Activated CD4-positive, alpha-beta T cell treated with anti-CD3 and anti-CD28 coated beads for 48 hours (primary cell): ENCODE measurements around the gene TANC1.

Experiments
- DNase-seq: peaks from one replicate; pipeline ENCODE4 v3.0.0-alpha.2; 2020

TANC1 gene

DNA sequence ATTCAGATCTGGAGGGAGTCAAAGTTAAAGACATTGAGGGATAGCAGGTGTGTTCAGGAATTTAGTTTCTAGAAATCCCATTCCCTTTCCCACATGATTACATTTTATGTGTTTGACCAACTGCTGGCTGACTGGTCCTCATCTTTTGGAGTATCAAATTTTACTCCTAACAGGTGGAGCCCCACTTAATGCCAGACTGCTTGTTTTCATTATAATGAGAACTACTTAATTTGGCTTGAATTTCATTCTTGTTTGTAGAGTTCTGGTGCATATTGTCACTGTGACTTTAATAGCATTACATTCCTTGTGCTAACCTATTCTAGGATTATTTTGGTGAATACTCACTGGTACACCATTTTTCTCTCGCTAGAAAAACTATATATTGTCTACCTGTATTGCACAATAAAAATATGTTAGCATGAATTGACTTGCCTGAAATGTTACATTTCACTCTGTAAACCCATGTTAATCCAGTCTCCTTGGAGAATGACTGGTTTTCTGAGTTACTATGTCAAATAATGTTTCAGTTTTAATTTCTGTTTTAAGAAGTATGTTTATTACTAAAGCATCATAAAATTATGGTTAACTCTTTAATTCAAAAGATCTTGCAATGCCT lies 98.2 kb downstream of the TANC1 start:
- no peak for DNase-seq

DNA sequence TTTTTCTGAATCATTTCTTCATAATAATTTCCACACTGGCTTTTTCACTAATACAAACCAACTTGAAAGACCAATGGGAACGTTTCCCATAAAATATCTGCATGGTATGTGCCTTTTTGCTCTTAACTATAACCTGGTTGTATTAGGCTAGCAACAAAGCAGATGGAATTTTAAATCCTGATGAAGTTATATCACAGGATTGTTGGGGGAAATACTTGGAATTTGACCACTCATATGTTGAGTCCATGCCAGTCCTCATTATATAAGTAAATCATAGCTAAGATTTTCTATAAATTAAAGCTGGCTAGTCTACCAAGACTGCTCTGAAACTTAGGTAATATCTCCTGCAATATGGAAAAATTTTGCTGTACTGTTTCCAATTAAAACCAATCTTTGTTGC lies 99.5 kb downstream of the TANC1 start:
- DNase-seq, result no peak

- no peak for DNase-seq
Observed at GRCh38 chr2:159069229-159069628, 100.8 kb downstream of the TANC1 start.

- no peak for DNase-seq
Observed at GRCh38 chr2:159070235-159070634, 101.8 kb downstream of the TANC1 start.

- no peak for DNase-seq
Observed at GRCh38 chr2:159071190-159071915, 102.9 kb downstream of the TANC1 start.

GRCh38 chr2:159072795-159073194 lies 104.4 kb downstream of the TANC1 start:
- no peak for DNase-seq

GRCh38 chr2:159073256-159073655 lies 104.8 kb downstream of the TANC1 start:
- no peak for DNase-seq

DNA sequence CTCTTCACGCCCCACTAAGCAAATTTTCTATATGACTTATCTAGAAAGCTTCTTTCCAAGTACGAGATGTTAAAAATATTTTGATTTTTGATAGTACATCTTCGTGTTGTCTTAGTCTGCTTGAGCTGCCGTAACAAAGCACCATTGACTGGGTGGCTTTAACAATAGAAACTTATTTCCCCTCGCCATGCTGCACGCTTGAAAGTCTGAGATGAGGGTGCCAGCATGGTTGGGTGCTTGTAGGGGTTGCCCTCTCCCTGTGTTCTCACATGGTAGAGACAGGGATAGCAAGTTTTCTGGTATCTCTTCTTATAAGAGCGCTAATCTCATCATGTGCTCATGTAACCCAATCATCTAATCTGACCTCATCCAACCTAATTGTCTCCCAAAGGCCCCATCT lies 106.2 kb downstream of the TANC1 start:
- no peak for DNase-seq

DNA sequence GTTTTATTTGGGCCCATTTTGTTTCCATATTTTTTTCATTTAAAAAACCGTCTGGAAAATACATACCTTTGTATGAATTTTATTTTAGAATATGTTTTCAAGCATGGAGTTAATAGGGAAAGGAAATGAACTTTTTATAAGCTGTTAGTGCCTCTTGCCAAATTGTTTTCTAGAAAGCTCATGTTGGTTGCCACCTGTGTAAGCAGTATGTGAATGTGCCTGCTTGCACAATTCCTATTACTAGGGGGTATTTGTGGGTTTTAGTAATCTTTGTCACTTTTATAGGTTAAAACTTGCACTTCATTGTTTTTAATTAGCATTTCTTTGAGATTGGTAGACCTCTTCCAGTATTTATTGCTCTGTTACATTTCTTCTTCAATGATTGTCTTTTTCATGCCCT lies 107.3 kb downstream of the TANC1 start:
- no peak for DNase-seq

- DNase-seq, result no peak
Observed at GRCh38 chr2:159076241-159076640, 107.8 kb downstream of the TANC1 start.

DNA sequence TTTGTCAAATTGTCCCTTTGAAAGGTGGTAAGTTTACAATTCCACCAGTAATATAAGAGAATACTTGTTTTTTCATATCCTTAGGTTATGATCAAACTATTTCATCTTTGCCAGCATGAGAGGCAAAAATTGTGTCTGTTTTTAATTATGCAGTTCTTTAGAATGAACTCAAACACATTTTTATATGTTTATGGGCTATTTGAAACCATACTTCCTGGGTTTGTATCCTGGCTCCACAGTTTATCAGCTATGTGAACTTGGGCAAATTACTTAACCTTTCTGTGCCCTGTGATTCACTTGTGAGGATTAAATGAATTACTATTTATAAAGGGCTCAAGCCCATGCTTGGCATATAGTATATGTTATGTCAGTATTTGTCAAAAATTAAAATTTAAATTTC lies 109.4 kb downstream of the TANC1 start:
- DNase-seq, result no peak

DNA sequence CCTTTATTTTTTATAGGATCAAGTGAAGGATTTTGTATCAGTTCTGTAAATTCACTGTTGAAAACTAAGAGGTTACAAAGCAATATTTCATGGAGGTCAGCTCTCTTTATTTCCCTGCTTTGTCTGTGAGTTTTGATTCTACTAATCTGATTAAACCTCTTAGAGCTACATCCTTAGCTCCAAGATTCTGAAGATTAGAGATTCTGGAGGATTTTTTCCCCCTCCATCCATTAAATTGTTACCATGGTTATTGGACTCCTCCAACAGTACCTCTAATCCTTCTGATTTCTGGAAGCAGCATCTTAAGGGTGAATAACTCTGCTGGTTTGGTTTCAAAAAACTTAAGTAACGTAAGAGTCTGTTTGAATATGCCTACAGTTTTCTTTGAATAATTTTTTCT lies 110.0 kb downstream of the TANC1 start:
- no peak for DNase-seq

DNA sequence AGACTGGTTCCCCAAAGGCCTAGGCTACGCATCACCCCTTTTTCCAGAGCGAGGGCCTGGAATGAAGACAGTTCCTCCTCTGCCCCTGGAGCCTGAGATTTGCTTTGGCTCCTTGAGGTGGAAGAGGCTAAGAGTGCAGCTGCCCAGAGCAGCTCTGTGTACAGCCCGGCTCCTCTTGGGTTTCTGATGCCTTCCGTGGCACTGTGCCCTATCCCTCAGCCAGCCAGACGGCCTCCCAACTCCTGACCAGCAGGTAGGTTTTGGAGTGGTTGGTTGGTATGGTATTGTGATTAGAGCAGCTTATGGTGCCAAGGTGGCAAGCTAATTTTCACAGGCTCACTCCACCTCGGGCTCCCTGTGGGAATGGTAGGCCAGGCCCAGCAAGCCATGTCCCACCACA lies 112.2 kb downstream of the TANC1 start:
- DNase-seq, result no peak

GRCh38 chr2:159082119-159082518 lies 113.7 kb downstream of the TANC1 start:
- DNase-seq, result no peak

- DNase-seq, result no peak
Observed at GRCh38 chr2:159084384-159085370, 116.2 kb downstream of the TANC1 start.

- no peak for DNase-seq
Observed at GRCh38 chr2:159086342-159086741, 117.9 kb downstream of the TANC1 start.

DNA sequence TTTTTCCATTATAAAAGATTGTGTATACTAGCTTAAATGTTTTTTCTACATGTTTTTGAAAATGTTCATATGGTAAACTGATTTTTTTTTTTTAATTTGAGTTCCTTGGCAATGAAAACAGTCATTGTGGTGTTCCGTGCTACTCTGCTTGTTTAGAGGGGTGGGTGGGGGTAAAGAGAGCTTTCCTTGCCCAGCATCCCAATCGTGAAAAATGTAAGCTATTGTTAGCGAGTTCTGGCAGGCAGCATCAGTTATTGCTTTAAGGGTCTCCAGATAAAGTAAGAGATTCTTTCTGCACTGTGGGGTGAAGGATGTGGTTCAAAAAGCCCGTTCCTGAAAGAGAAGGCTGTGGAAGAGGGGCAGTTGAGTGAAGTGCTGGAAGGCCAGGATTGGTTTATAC lies 118.4 kb downstream of the TANC1 start:
- no peak for DNase-seq

- no peak for DNase-seq
Observed at GRCh38 chr2:159088906-159089305, 120.5 kb downstream of the TANC1 start.

GRCh38 chr2:159089543-159089942 lies 121.1 kb downstream of the TANC1 start:
- DNase-seq, result no peak

DNA sequence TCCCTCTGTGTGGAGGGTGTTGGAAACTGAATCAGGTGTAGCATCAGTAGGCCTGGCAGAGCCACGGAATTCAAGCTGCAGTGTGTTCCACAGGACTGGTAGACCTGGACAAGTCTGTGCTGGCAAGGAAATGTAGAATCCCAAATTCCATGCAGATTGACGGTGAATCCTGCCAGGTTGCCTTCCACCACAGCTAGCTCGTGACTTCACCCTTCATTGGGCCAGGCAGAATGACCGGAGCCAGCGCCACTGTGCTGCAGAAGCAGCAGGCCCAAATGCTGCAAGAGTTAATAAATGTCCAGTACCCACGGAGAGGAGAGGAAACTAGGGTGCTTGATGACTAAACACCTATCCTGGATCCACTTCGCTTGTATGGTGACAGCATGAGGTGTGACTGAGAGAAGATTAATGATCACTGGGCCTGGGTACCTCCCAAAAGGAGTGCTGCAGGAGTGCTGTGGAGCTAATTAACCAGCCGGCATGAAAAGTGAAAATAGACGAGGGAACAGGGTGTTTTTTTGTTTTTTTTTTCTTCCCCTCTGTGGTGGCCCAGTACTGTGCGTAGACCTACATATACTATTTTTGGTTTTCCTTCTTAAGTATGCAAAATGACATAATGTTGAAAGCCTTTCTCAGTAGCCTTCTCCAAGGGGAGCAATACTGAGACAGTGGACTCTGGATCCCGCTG lies 122.2 kb downstream of the TANC1 start:
- DNase-seq, result no peak

DNA sequence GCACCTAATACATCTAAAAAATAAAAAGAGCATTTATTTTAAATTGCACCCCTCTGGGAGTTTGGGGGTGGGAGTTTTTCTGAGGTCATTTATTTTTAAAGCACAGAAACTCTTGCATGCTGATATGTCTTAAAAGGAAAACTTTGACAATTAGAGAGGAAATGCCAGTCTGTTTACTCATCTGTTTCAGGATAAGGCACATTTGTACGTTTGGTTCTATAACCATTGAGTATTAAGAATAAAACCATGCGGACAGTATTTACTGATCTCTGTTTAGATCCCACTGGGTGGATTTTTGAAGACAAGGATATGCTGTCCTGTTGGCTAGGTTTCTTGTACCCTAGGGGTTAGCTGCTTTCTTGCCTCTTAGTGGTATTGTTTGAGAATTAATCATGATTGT lies 122.9 kb downstream of the TANC1 start:
- no peak for DNase-seq

GRCh38 chr2:159091976-159092375 lies 123.5 kb downstream of the TANC1 start:
- no peak for DNase-seq

- no peak for DNase-seq
Observed at GRCh38 chr2:159093497-159093896, 125.1 kb downstream of the TANC1 start.
